Hematopoietic multipotent progenitor cell treated with erythropoietin and hydrocortisone succinate and interleukin-3 and kit ligand, for 4 days (in vitro differentiated cells): ENCODE data around the gene PI4KA.
A peak's percentile ranks its signal among the peaks of the same experiment; 100 is the strongest.
"Not testable (repeated sequence)": the region's sequence is repeated elsewhere in the genome, so short reads cannot be mapped to it uniquely, and the experiment has no call there.

Experiments
- DNase-seq: peaks from one replicate; pipeline ENCODE4 v3.0.0-alpha.2; 2015

PI4KA gene

GRCh38 chr22:20844055-20845037 is 14.3 kb downstream of the PI4KA start:
- no peak for DNase-seq

GRCh38 chr22:20843501-20843900 is 15.1 kb downstream of the PI4KA start:
- DNase-seq, result no peak

- peak; percentile 29 for DNase-seq
Measured at GRCh38 chr22:20840646-20841371, 17.8 kb downstream of the PI4KA start.

- no peak for DNase-seq
Measured at GRCh38 chr22:20839837-20840645, 18.6 kb downstream of the PI4KA start.

GRCh38 chr22:20839354-20839753 is 19.3 kb downstream of the PI4KA start:
- not testable (repeated sequence) for DNase-seq

- no peak for DNase-seq
Measured at GRCh38 chr22:20836987-20837823, 21.4 kb downstream of the PI4KA start.

GRCh38 chr22:20834725-20835124 is 23.9 kb downstream of the PI4KA start:
- no peak for DNase-seq

- no peak for DNase-seq
Measured at GRCh38 chr22:20834206-20834605, 24.4 kb downstream of the PI4KA start.

GRCh38 chr22:20833225-20833665 is 25.4 kb downstream of the PI4KA start:
- DNase-seq, result no peak

GRCh38 chr22:20829491-20830134 is 29.0 kb downstream of the PI4KA start:
- peak; percentile 81 for DNase-seq

- DNase-seq, result not testable (repeated sequence)
Measured at GRCh38 chr22:20826373-20827152, 32.0 kb downstream of the PI4KA start.

- no peak for DNase-seq
Measured at GRCh38 chr22:20825624-20826023, 33.0 kb downstream of the PI4KA start.

GRCh38 chr22:20825216-20825615 is 33.4 kb downstream of the PI4KA start:
- not testable (repeated sequence) for DNase-seq

- DNase-seq, result no peak
Measured at GRCh38 chr22:20823264-20823663, 35.3 kb downstream of the PI4KA start.

- no peak for DNase-seq
Measured at GRCh38 chr22:20822240-20822639, 36.4 kb downstream of the PI4KA start.

GRCh38 chr22:20821717-20822239 is 36.8 kb downstream of the PI4KA start:
- not testable (repeated sequence) for DNase-seq

- no peak for DNase-seq
Measured at GRCh38 chr22:20819471-20819870, 39.1 kb downstream of the PI4KA start.

- no peak for DNase-seq
Measured at GRCh38 chr22:20818471-20818870, 40.1 kb downstream of the PI4KA start.

GRCh38 chr22:20816559-20816958 is 42.1 kb downstream of the PI4KA start:
- DNase-seq, result no peak

- DNase-seq, result no peak
Measured at GRCh38 chr22:20815477-20816050, 43.0 kb downstream of the PI4KA start.
